ENCODE results near the gene CD109.
"Not testable (repeated sequence)": the region's sequence is repeated elsewhere in the genome, so short reads cannot be mapped to it uniquely, and the experiment has no call there.

Gene CD109

DNA sequence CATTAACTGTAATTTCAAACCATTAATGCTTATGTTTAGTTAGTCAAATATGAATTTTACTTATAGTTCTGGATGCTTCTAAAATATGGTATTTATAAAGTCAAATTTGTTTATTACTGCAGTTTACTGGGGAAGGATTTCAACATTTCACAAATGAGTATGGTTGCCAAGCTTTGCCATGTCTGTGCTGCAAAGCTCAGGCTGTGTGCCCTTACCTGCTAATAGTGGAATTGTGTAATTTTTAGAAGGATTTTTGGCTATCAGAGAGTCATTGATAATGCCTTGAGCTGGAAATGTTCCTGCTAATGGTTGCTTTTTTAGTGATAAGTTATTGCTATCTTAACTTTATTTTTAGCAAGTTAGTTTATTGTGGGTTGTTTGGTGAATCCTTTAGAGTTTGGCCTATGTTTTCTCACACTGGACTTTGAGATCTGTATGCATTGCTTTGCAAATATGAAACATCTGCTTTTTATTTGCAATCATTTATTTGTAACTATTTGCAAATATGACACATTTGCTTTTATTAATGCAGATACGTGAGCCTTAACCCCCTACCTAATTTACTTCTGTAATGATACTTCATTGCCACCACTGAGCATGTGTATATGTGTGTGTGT, 105.8 kb downstream of the CD109 start:
- H4K91ac ChIP-seq (ENCODE audit: low read depth, low read length, poor library complexity): no peak overlapping the region
- H3K27me3 ChIP-seq (ENCODE audit: control insufficient read depth in 3 of 3, insufficient read depth in 3 of 3, low read depth in 1 of 3, low read length in 3 of 3): no peaks in the 10 kb centered on the region
- WGBS, 2 donors (ENCODE audit: extremely low coverage in 2 of 2, insufficient read length in 2 of 2, insufficient replicate concordance in 1 of 2): no CpG with 5 or more reads among the region's 1 CpG
- no peak overlapping the region for H3K4me3 ChIP-seq (ENCODE audit: low read length in 2 of 2)
- H3K9ac ChIP-seq (ENCODE audit: low read depth, low read length, poor library complexity): no peak overlapping the region
- H3K4ac ChIP-seq (ENCODE audit: low read length): no peak overlapping the region
- H3K23ac ChIP-seq (ENCODE audit: low read depth, low read length, poor library complexity): no peak overlapping the region
- H3K18ac ChIP-seq (ENCODE audit: low read length): no peak overlapping the region
- no peak overlapping the region for H3K27ac ChIP-seq (replicated peaks; ENCODE audit: low read length)
- no peaks in the 10 kb centered on the region for H3K79me1 ChIP-seq (ENCODE audit: low read depth, low read length)
- no peaks in the 10 kb centered on the region for H3K9me3 ChIP-seq (replicated peaks in 1 of 2; ENCODE audit: control insufficient read depth in 2 of 2, insufficient read depth in 1 of 2, low read depth in 1 of 2, low read length in 2 of 2)
- no peak overlapping the region for H2AK5ac ChIP-seq (ENCODE audit: low read depth, low read length)
- H3K4me2 ChIP-seq (ENCODE audit: insufficient read depth, low read length, poor library complexity, severe bottlenecking): no peak overlapping the region
- no peak overlapping the region for H2BK12ac ChIP-seq (ENCODE audit: low read length)
- H2AFZ ChIP-seq (ENCODE audit: low read length): no peak overlapping the region
- DNase-seq (ENCODE audit: low spot score): no peak
- no peak overlapping the region for H2BK120ac ChIP-seq (ENCODE audit: low read depth, low read length)
- H3K36me3 ChIP-seq (replicated peaks in 1 of 2; ENCODE audit: control insufficient read depth in 2 of 2, insufficient read depth in 2 of 2, low read length in 2 of 2): no peaks in the 10 kb centered on the region
- H2BK15ac ChIP-seq (ENCODE audit: low read length): no peak overlapping the region
- H2BK5ac ChIP-seq (ENCODE audit: low read length): no peak overlapping the region
- H4K8ac ChIP-seq (ENCODE audit: low read depth, low read length): no peak overlapping the region
- no peak overlapping the region for H3K14ac ChIP-seq (ENCODE audit: low read length)
- no peaks in the 10 kb centered on the region for H3K4me1 ChIP-seq (ENCODE audit: control insufficient read depth in 2 of 2, insufficient read depth in 1 of 2, low read depth in 1 of 2, low read length in 2 of 2)

DNA sequence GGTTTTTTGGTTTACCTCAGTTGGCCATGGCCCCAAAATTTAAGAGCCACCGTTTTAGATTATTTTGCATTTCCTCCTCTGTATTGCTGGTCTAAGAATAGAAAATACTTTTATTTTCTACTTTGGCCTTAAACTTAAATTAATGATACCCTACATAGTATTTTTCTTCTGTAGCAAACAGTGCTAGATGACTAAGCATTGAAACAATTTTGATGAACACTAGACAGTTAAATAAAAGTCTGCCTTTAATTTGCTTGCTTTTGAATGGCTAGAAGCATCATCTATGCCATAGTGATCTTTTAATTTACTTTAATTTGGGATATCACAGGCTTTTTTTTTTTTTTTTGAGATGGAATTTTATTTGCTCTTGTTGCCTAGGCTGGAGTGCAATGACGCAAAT, 106.4 kb downstream of the CD109 start:
- no peak for DNase-seq (ENCODE audit: low spot score)
- no peak overlapping the region for H3K18ac ChIP-seq (ENCODE audit: low read length)
- no peak overlapping the region for H2AK5ac ChIP-seq (ENCODE audit: low read depth, low read length)
- H3K23ac ChIP-seq (ENCODE audit: low read depth, low read length, poor library complexity): no peak overlapping the region
- H3K4me1 ChIP-seq (ENCODE audit: control insufficient read depth in 2 of 2, insufficient read depth in 1 of 2, low read depth in 1 of 2, low read length in 2 of 2): no peaks in the 10 kb centered on the region
- H2BK5ac ChIP-seq (ENCODE audit: low read length): no peak overlapping the region
- H2AFZ ChIP-seq (ENCODE audit: low read length): no peak overlapping the region
- H2BK12ac ChIP-seq (ENCODE audit: low read length): no peak overlapping the region
- no CpG with 5 or more reads among the region's 2 CpGs for WGBS, 2 donors (ENCODE audit: extremely low coverage in 2 of 2, insufficient read length in 2 of 2, insufficient replicate concordance in 1 of 2)
- H3K4ac ChIP-seq (ENCODE audit: low read length): no peak overlapping the region
- H3K27ac ChIP-seq (replicated peaks; ENCODE audit: low read length): no peak overlapping the region
- no peaks in the 10 kb centered on the region for H3K27me3 ChIP-seq (ENCODE audit: control insufficient read depth in 3 of 3, insufficient read depth in 3 of 3, low read depth in 1 of 3, low read length in 3 of 3)
- H3K79me1 ChIP-seq (ENCODE audit: low read depth, low read length): no peaks in the 10 kb centered on the region
- no peak overlapping the region for H2BK15ac ChIP-seq (ENCODE audit: low read length)
- H3K14ac ChIP-seq (ENCODE audit: low read length): no peak overlapping the region
- H3K9me3 ChIP-seq (replicated peaks in 1 of 2; ENCODE audit: control insufficient read depth in 2 of 2, insufficient read depth in 1 of 2, low read depth in 1 of 2, low read length in 2 of 2): no peaks in the 10 kb centered on the region
- H3K36me3 ChIP-seq (replicated peaks in 1 of 2; ENCODE audit: control insufficient read depth in 2 of 2, insufficient read depth in 2 of 2, low read length in 2 of 2): no peaks in the 10 kb centered on the region
- H2BK120ac ChIP-seq (ENCODE audit: low read depth, low read length): no peak overlapping the region
- H3K4me2 ChIP-seq (ENCODE audit: insufficient read depth, low read length, poor library complexity, severe bottlenecking): no peak overlapping the region
- H3K9ac ChIP-seq (ENCODE audit: low read depth, low read length, poor library complexity): no peak overlapping the region
- no peak overlapping the region for H3K4me3 ChIP-seq (ENCODE audit: low read length in 2 of 2)
- no peak overlapping the region for H4K91ac ChIP-seq (ENCODE audit: low read depth, low read length, poor library complexity)
- no peak overlapping the region for H4K8ac ChIP-seq (ENCODE audit: low read depth, low read length)

DNA sequence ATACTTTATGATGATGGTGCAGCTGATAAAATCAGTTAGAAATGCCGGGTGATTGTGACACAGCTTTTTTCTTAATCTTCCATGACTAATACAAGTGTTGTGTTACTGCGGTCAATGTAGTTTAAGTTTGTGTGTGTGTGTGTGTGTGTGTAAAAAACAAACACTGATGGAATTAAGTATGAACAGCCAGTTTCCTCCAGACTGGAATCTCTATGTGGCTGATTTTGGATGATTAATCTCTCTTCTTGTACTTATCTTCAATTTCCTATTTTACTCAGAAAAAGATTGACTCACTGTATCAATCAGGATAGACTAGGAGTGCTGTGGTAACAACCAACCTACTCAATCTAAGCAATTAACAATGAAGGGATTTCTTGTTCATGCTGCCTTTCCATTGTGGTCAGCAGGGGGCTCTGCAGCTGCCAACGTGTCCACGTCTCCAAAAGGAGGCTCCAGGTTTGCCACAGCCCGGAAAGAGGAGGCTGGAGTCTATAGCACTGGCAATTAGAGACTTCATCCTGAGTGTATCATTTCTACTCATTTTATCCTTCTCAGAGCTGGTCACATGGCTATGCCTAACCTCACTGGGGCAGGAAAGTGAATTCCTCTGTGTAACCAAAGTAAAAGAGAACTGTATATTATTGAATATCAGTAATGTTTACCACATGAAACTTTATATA, 107.7 kb downstream of the CD109 start:
- no peaks in the 10 kb centered on the region for H3K27me3 ChIP-seq (ENCODE audit: control insufficient read depth in 3 of 3, insufficient read depth in 3 of 3, low read depth in 1 of 3, low read length in 3 of 3)
- H3K4me2 ChIP-seq (ENCODE audit: insufficient read depth, low read length, poor library complexity, severe bottlenecking): no peak overlapping the region
- no peak overlapping the region for H3K9ac ChIP-seq (ENCODE audit: low read depth, low read length, poor library complexity)
- no peaks in the 10 kb centered on the region for H3K9me3 ChIP-seq (replicated peaks in 1 of 2; ENCODE audit: control insufficient read depth in 2 of 2, insufficient read depth in 1 of 2, low read depth in 1 of 2, low read length in 2 of 2)
- no peak overlapping the region for H2AK5ac ChIP-seq (ENCODE audit: low read depth, low read length)
- no peak overlapping the region for H3K4ac ChIP-seq (ENCODE audit: low read length)
- no peak overlapping the region for H2AFZ ChIP-seq (ENCODE audit: low read length)
- no peaks in the 10 kb centered on the region for H3K79me1 ChIP-seq (ENCODE audit: low read depth, low read length)
- peak; percentile 44 for DNase-seq (ENCODE audit: low spot score)
- no peak overlapping the region for H2BK120ac ChIP-seq (ENCODE audit: low read depth, low read length)
- no peak overlapping the region for H4K91ac ChIP-seq (ENCODE audit: low read depth, low read length, poor library complexity)
- H4K8ac ChIP-seq (ENCODE audit: low read depth, low read length): no peak overlapping the region
- no peak overlapping the region for H3K27ac ChIP-seq (replicated peaks; ENCODE audit: low read length)
- no peaks in the 10 kb centered on the region for H3K36me3 ChIP-seq (replicated peaks in 1 of 2; ENCODE audit: control insufficient read depth in 2 of 2, insufficient read depth in 2 of 2, low read length in 2 of 2)
- H2BK5ac ChIP-seq (ENCODE audit: low read length): no peak overlapping the region
- H3K4me3 ChIP-seq (ENCODE audit: low read length in 2 of 2): no peak overlapping the region
- no peak overlapping the region for H3K23ac ChIP-seq (ENCODE audit: low read depth, low read length, poor library complexity)
- no peak overlapping the region for H2BK12ac ChIP-seq (ENCODE audit: low read length)
- H3K14ac ChIP-seq (ENCODE audit: low read length): no peak overlapping the region
- H3K18ac ChIP-seq (ENCODE audit: low read length): no peak overlapping the region
- H2BK15ac ChIP-seq (ENCODE audit: low read length): no peak overlapping the region
- no peaks in the 10 kb centered on the region for H3K4me1 ChIP-seq (ENCODE audit: control insufficient read depth in 2 of 2, insufficient read depth in 1 of 2, low read depth in 1 of 2, low read length in 2 of 2)
- WGBS, 2 donors (ENCODE audit: extremely low coverage in 2 of 2, insufficient read length in 2 of 2, insufficient replicate concordance in 1 of 2): no CpG with 5 or more reads among the region's 5 CpGs

DNA sequence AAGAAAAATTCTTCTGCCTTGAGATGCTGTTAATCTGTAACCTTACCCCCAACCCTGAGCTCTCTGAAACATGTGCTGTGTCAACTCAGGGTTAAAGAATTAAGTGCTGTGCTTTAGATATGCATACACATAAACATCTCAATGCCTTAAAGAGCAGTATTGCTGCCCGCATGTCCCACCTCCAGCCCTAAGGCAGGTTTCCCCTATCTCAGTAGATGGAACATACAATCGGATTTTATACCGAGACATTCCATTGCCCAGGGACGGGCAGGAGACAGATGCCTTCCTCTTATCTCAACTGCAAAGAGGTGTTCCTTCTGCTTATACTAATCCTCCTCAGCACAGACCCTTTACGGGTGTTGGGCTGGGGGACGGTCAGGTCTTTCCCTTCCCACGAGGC, 109.2 kb downstream of the CD109 start:
- not testable (repeated sequence) for H3K4me3 ChIP-seq (ENCODE audit: low read length in 2 of 2); H3K18ac ChIP-seq (ENCODE audit: low read length); H3K4ac ChIP-seq (ENCODE audit: low read length); H3K9me3 ChIP-seq (replicated peaks in 1 of 2; ENCODE audit: control insufficient read depth in 2 of 2, insufficient read depth in 1 of 2, low read depth in 1 of 2, low read length in 2 of 2); H3K4me2 ChIP-seq (ENCODE audit: insufficient read depth, low read length, poor library complexity, severe bottlenecking); H2AK5ac ChIP-seq (ENCODE audit: low read depth, low read length); H3K9ac ChIP-seq (ENCODE audit: low read depth, low read length, poor library complexity); DNase-seq (ENCODE audit: low spot score); H2AFZ ChIP-seq (ENCODE audit: low read length); H3K36me3 ChIP-seq (replicated peaks in 1 of 2; ENCODE audit: control insufficient read depth in 2 of 2, insufficient read depth in 2 of 2, low read length in 2 of 2); H3K23ac ChIP-seq (ENCODE audit: low read depth, low read length, poor library complexity); H3K14ac ChIP-seq (ENCODE audit: low read length); H4K91ac ChIP-seq (ENCODE audit: low read depth, low read length, poor library complexity); H2BK12ac ChIP-seq (ENCODE audit: low read length); H3K4me1 ChIP-seq (ENCODE audit: control insufficient read depth in 2 of 2, insufficient read depth in 1 of 2, low read depth in 1 of 2, low read length in 2 of 2); H3K27ac ChIP-seq (replicated peaks; ENCODE audit: low read length); H2BK120ac ChIP-seq (ENCODE audit: low read depth, low read length); H2BK15ac ChIP-seq (ENCODE audit: low read length); H4K8ac ChIP-seq (ENCODE audit: low read depth, low read length); H3K79me1 ChIP-seq (ENCODE audit: low read depth, low read length); H2BK5ac ChIP-seq (ENCODE audit: low read length); H3K27me3 ChIP-seq (ENCODE audit: control insufficient read depth in 3 of 3, insufficient read depth in 3 of 3, low read depth in 1 of 3, low read length in 3 of 3)
- no CpG with 5 or more reads among the region's 7 CpGs for WGBS, 2 donors (ENCODE audit: extremely low coverage in 2 of 2, insufficient read length in 2 of 2, insufficient replicate concordance in 1 of 2)
